ENCODE measurements around the gene HIPK1.

GRCh38 chr1:113940365-113941244 is 11.5 kb downstream of the HIPK1 start:
- TF ChIP-seq CTCF (IDR thresholded peaks at IDR 0.05), result no peak
- TF ChIP-seq POLR2AphosphoS5 (IDR thresholded peaks at IDR 0.05; ENCODE audit: low read depth, low read length), result no peak

All from Panc1 (cell line).